HepG2 (cell line): ENCODE results near the gene CCL22. TPM values are rescaled to one million over a fixed set of nuclear protein-coding genes. Genes with fewer than 3 reads are reported as not detected.

ENCODE experiments used
- AGO2 ChIP-seq: fragments of 200-400 bp; formaldehyde crosslinking; optimal IDR thresholded peaks from 2 replicates; pipeline ENCODE3; 2017; ENCODE audit warnings: mild to moderate bottlenecking, low read depth, low read length, moderate library complexity
- CEBPB ChIP-seq: IDR thresholded peaks from 2 replicates; pipeline ENCODE4 v1.6.1; 2011; ENCODE audit warnings: low read depth, low read length, improper control_type of control experiment, borderline replicate concordance
- CSRNP1 ChIP-seq: sonication (generic); formaldehyde crosslinking; IDR thresholded peaks from 2 replicates; pipeline ENCODE4 v1.8.1; 2023; ENCODE audit warnings: mild to moderate bottlenecking, missing genetic modification reagents
- RBFOX2 ChIP-seq: fragments of 200-400 bp; formaldehyde crosslinking; IDR thresholded peaks from 2 replicates; pipeline ENCODE4 v1.6.1; 2017; ENCODE audit warnings: low read depth, mild to moderate bottlenecking, low read length
- SMAD3 ChIP-seq: sonication (generic); formaldehyde crosslinking; IDR thresholded peaks from 2 replicates; pipeline ENCODE4 v1.4.0; 2020; ENCODE audit warnings: missing genetic modification reagents
- ZBTB40 ChIP-seq, 2 experiments: fragments of 450-650 bp in 1 of 2; sonication (generic) in 1 of 2; formaldehyde crosslinking in 1 of 2; IDR thresholded peaks; 2 replicates each; pipeline versions ENCODE4 v1.6.1 to v1.8.0; 2016 to 2022; ENCODE audit warnings: antibody characterized with exemption in 1 of 2, mild to moderate bottlenecking in 1 of 2, missing genetic modification reagents in 1 of 2
- ZBTB42 ChIP-seq: sonication (generic); formaldehyde crosslinking; IDR thresholded peaks from 2 replicates; pipeline ENCODE4 v1.5.0; 2020; ENCODE audit warnings: mild to moderate bottlenecking, missing genetic modification reagents
- ZNF407 ChIP-seq: sonication (generic); formaldehyde crosslinking; IDR thresholded peaks from one replicate; pipeline ENCODE4 v1.5.1; 2020; ENCODE audit warnings: mild to moderate bottlenecking, missing genetic modification reagents; ENCODE audit errors: not compliant biosample characterization
- ZNF772 ChIP-seq: sonication (generic); formaldehyde crosslinking; IDR thresholded peaks from 2 replicates; pipeline ENCODE4 v1.5.0; 2020; ENCODE audit warnings: mild to moderate bottlenecking, missing genetic modification reagents
- polyA plus RNA-seq, 8 experiments: library from polyadenylated mRNA; depleted of rRNA in 3 of 8; stranded (reverse) in 7 of 8; unstranded in 1 of 8; fragments of >200 nt; fragmentation: Illumina TruSeq in 4 of 8; extraction: Trizol in 4 of 8; gene quantifications; 2 replicates each; pipeline versions ENCODE4 v1.2.1 to v1.2.3, GENCODE V29; 2011 to 2016; ENCODE audit warnings: low read depth in 4 of 8, missing spikeins in 1 of 8, mixed read lengths in 1 of 8; ENCODE audit not compliant: insufficient read depth in 1 of 8
- total RNA-seq, 5 experiments: library from RNA; depleted of rRNA; stranded (reverse); fragments of >200 nt; fragmentation: Illumina TruSeq; extraction: Trizol; gene quantifications; 2 replicates each; pipeline ENCODE4 v1.2.3, GENCODE V29; 2016; ENCODE audit warnings: low read depth in 1 of 5

The CCL22 gene
- total and polyA plus RNA-seq, 2 of the 13 experiments (the other 11 are each of a cell fraction or from before 2014, with no cell fraction given), result not detected

- TF ChIP-seq ZBTB40 (IDR thresholded peaks at IDR 0.05) (no peak), ZBTB40 (CRISPR knock-in tag; IDR thresholded peaks at IDR 0.05) (no peak), CSRNP1 (no peak), SMAD3 (CRISPR knock-in tag) (no peak), ZNF772 (no peak), ZBTB42 (CRISPR knock-in tag) (no peak), AGO2 (peak; percentile 92), CEBPB (no peak), RBFOX2 (peak; percentile 72; the same call in 1 of the 2 replicates), ZNF407 (CRISPR knock-in tag) (no peak)
These were observed 23.4 kb downstream of the CCL22 start (continued) for GRCh38 chr16:57381791-57382534.
